Progenitor cell of endocrine pancreas (in vitro differentiated cells): ENCODE data around the gene SYCP2. TPM values are rescaled to one million over a fixed set of nuclear protein-coding genes. Genes with fewer than 3 reads are reported as not detected.

Experiments
- DNase-seq: peaks from one replicate; pipeline ENCODE4 v3.0.0; 2021; ENCODE audit warnings: low spot score; ENCODE audit not compliant: unreplicated experiment
- H3K27ac Mint-ChIP-seq: 2 replicates; pipeline ENCODE4 v1.8.0; 2021; ENCODE audit warnings: mild to moderate bottlenecking, moderate library complexity, mixed read lengths
- H3K27me3 Mint-ChIP-seq: 2 replicates; pipeline ENCODE4 v1.8.0; 2021; ENCODE audit warnings: mixed read lengths
- H3K36me3 Mint-ChIP-seq: 2 replicates; pipeline ENCODE4 v1.8.0; 2022; ENCODE audit warnings: mixed read lengths; ENCODE audit not compliant: insufficient read depth
- H3K4me1 Mint-ChIP-seq: 2 replicates; pipeline ENCODE4 v1.8.0; 2021; ENCODE audit warnings: low read depth, mixed read lengths
- H3K4me3 Mint-ChIP-seq: 2 replicates; pipeline ENCODE4 v1.8.0; 2021; ENCODE audit warnings: low read depth, mild to moderate bottlenecking, moderate library complexity, mixed read lengths
- H3K9me3 Mint-ChIP-seq: 2 replicates; pipeline ENCODE4 v1.8.0; 2021; ENCODE audit warnings: low read depth, mixed read lengths
- CTCF ChIP-seq: fragments of 200-600 bp; sonication (generic); IDR thresholded peaks from one replicate; pipeline ENCODE4 v1.5.0; 2021; ENCODE audit warnings: antibody characterized with exemption, mild to moderate bottlenecking; ENCODE audit not compliant: unreplicated experiment
- total RNA-seq: library from RNA; stranded (reverse); gene quantifications from 2 replicates; pipeline ENCODE4 v1.2.1, GENCODE V29; 2021

Gene SYCP2
- total RNA-seq, 1 donor from 2014 or later: 2.2 TPM

DNA sequence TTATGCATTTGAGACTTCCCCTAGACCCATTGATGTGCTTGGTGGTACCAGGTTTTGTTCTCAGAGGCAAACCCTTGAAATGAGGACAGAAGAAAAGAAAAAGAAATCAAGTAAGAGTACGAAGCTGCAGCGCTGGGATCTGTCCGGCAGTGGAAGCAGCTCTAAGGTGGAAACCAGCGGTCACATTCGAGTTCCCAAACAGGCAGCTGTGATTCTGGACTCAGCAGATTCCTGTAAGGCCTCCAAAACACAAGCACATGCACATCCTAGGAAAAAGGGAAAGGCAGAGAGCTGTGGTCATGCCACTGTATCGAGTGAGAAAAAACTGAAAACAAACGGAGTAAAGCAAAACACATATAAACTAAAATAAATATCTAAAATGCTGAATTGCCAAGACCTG, 11.3 kb upstream of the SYCP2 start:
- Mint-ChIP-seq H3K36me3 (peaks cover 8% of the 10 kb centered on the region), H3K27ac (peak overlapping the region; percentile 33), H3K27me3 (no peaks in the 10 kb centered on the region), H3K9me3 (no peaks in the 10 kb centered on the region), H3K4me1 (peaks cover 27% of the 10 kb centered on the region), H3K4me3 (no peak overlapping the region)
- no peak for TF ChIP-seq CTCF
- DNase-seq: no peak

GRCh38 chr20:59942245-59942644, 8.8 kb upstream of the SYCP2 start:
- DNase-seq: no peak
- Mint-ChIP-seq H3K36me3 (peaks cover 16% of the 10 kb centered on the region), H3K4me3 (peak overlapping the region; percentile 7), H3K9me3 (no peaks in the 10 kb centered on the region), H3K4me1 (peaks cover 30% of the 10 kb centered on the region), H3K27ac (no peak overlapping the region), H3K27me3 (no peaks in the 10 kb centered on the region)
- no peak for TF ChIP-seq CTCF

- H3K9me3 Mint-ChIP-seq: no peaks in the 10 kb centered on the region
- H3K4me1 Mint-ChIP-seq: peaks cover 28% of the 10 kb centered on the region
Observed at GRCh38 chr20:59940956-59941294, 7.5 kb upstream of the SYCP2 start.

GRCh38 chr20:59940129-59940955, 6.9 kb upstream of the SYCP2 start, which contains the start of the genes FAM217B and PPP1R3D:
TSS of gene FAM217B (plus strand) at chr20:59940389. CDS start at chr20:59943944, 3,555 bp downstream.
TSS of gene PPP1R3D (minus strand) at chr20:59940305. CDS start at chr20:59939931, 374 bp downstream.
- peaks cover 23% of the 10 kb centered on the region for H3K4me1 Mint-ChIP-seq
- peak; percentile 91 for DNase-seq
- peak within 1 kb of the TSS; percentile 91 for H3K4me3 Mint-ChIP-seq
- H3K36me3 Mint-ChIP-seq: peaks cover 16% of the 10 kb centered on the region
- peak within 1 kb of the TSS; percentile 98 for H3K27ac Mint-ChIP-seq
- no peaks in the 10 kb centered on the region for H3K9me3 Mint-ChIP-seq
- peaks cover 7% of the 10 kb centered on the region for H3K27me3 Mint-ChIP-seq
- peak; percentile 33 for TF ChIP-seq CTCF

More at GRCh38 chr20:59940956-59941294, 7.5 kb upstream of the SYCP2 start:
- no peak for TF ChIP-seq CTCF
- DNase-seq: no peak
- Mint-ChIP-seq H3K4me3 (peak overlapping the region; percentile 91), H3K27me3 (peaks cover 3% of the 10 kb centered on the region), H3K36me3 (peaks cover 16% of the 10 kb centered on the region), H3K27ac (peak overlapping the region; percentile 97)

- H3K9me3 Mint-ChIP-seq: no peaks in the 10 kb centered on the region
Observed at GRCh38 chr20:59939879-59940128, 6.4 kb upstream of the SYCP2 start.

More at GRCh38 chr20:59939879-59940128, 6.4 kb upstream of the SYCP2 start:
- Mint-ChIP-seq H3K27ac (peak overlapping the region; percentile 98), H3K36me3 (peaks cover 16% of the 10 kb centered on the region), H3K27me3 (peaks cover 12% of the 10 kb centered on the region), H3K4me1 (peaks cover 23% of the 10 kb centered on the region), H3K4me3 (peak overlapping the region; percentile 91)
- TF ChIP-seq CTCF: no peak
- DNase-seq: peak; percentile 23
